Measurements from ENCODE around the gene VGLL3.

Gene VGLL3

DNA sequence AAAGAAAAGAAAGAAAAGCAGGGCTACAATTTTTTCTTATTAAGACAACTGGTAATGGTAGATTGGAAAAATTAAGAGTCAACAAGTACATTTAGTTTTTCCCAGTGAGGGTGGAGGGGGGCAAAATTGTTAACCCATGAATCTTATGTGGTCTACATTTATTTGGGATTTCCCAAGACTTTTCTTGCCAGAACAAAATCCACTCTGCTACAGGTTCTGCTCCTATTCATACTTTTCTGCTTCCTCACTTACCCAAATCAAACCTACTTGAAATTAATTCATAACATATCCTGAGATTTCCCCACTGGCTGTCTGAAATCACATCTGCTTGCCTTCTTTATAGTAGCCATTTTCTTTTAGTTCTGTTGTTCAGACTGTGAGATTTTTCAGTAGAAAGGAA is 41.1 kb downstream of the VGLL3 start:
- H3K27ac ChIP-seq = no peak overlapping the region
- TF ChIP-seq, protein P1, sequence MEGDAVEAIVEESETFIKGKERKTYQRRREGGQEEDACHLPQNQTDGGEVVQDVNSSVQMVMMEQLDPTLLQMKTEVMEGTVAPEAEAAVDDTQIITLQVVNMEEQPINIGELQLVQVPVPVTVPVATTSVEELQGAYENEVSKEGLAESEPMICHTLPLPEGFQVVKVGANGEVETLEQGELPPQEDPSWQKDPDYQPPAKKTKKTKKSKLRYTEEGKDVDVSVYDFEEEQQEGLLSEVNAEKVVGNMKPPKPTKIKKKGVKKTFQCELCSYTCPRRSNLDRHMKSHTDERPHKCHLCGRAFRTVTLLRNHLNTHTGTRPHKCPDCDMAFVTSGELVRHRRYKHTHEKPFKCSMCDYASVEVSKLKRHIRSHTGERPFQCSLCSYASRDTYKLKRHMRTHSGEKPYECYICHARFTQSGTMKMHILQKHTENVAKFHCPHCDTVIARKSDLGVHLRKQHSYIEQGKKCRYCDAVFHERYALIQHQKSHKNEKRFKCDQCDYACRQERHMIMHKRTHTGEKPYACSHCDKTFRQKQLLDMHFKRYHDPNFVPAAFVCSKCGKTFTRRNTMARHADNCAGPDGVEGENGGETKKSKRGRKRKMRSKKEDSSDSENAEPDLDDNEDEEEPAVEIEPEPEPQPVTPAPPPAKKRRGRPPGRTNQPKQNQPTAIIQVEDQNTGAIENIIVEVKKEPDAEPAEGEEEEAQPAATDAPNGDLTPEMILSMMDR (conservative IDR thresholded peaks at IDR 0.05) = no peak

DNA sequence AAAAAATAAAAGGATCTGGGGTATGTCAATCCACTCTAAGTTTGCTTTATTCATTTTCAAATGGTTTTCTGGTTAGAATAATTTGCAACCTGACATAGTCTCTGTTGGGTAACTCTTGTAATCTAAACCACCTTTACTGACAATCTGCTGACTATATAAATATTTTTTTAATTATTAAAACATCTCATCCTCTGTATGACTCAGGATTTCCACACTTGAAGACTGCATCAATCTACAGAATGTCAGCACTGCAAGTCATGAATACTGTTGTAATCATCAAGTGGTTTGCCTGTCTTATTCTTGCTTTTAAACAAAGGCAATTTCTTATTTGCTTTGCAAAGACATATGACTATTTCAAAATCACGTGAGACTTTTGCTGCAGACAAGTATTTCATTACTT is 42.1 kb downstream of the VGLL3 start:
- TF ChIP-seq, protein P1 (conservative IDR thresholded peaks at IDR 0.05) = no peak
- no peak overlapping the region for H3K27ac ChIP-seq

DNA sequence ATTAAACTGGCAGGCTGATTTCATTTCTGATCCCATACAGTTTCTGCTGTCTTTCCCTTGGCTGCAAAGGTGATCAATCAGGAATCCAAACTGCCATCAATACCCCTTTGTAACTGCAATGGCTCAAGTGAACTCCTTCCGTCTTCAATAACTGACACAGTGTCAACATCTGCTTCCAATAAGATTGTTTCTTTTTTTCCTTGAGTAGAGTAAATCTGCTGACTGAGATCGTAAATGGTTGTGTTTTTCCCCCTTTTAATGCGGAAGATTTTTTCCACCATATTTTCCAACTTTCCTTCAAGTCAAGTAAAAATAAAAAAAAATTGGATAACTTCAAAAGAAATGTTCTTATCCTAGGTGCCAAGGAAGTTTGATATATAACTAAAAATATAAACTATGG is 48.7 kb downstream of the VGLL3 start:
- no peak overlapping the region for H3K27ac ChIP-seq
- TF ChIP-seq, protein P1 (conservative IDR thresholded peaks at IDR 0.05) = no peak

DNA sequence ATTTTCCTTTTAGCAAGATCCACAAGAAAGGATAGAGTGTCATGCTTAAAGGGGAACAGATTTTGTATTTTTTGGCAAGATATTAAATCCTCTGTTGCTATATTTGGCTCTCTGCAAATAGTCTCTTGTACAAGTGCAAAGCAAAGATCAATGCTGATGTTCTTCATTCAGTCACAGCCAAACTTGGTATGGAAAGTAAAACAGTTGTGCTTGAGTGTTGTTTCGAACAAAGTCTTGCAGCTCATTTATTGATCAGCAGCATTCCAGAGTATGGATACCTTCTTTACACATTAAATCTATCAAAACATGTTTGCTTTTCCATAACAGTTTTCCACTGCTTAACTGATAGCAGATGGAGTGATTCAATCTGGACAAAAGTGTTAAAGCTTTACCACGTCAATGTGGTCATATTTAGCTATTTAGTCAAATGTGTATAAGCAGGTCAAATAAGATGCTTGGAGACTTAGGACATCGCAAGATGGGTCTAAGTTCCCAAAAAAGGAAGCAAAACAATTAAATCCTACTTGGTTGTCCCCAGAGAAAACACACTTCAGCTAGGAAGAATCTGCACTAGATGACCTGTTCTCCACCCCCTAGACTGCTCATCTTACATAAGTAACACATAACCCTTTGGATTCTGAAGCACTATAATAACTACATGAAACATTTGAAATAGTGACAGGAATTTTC is 52.4 kb downstream of the VGLL3 start:
- no peak overlapping the region for H3K27ac ChIP-seq
- TF ChIP-seq, protein P1 (conservative IDR thresholded peaks at IDR 0.05) = no peak

DNA sequence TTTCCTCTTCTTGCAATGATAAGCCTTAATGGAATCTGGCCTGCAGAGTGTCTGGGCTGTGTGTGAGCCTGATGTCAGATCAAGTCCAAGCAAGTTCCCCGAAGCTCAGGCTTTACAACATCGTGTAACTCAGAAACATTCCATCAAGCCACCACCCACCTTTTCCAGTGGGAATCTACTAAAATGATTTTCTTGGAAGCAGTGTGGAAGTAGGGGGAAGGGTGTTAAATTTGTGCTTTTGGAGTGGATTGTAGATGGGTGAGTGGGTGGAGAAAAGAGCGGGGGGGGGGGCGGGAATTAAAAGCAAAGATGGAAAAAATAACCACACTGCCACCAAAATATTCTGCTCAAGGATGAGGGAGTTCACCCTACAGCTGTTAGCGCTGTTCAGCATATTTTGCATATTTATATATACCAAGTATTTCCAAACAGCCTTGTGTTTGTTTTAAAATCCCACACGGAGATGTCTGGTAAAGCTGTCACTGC is 53.6 kb downstream of the VGLL3 start:
- TF ChIP-seq, protein P1 (conservative IDR thresholded peaks at IDR 0.05) = no peak
- H3K27ac ChIP-seq = no peak overlapping the region

DNA sequence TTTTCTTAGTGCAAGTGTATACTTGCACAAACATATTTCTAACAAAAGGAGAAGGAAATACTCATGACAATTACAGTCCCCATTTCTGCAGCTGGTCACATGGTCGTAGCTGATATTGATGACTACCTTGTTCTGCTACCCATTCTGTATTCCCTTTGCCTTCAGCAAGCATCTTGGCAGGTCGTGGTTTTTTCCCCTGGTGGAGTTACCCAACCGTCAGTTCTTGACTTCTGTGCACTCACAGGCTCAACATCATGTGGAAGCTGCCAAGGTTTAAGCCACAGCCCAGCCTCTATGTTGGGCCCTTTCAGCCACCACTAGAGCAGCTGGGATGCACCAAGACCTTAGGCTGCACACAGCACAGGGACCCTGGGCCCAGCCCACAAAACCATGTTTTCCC is 56.1 kb downstream of the VGLL3 start:
- no peak overlapping the region for H3K27ac ChIP-seq
- TF ChIP-seq, protein P1 (conservative IDR thresholded peaks at IDR 0.05) = no peak

DNA sequence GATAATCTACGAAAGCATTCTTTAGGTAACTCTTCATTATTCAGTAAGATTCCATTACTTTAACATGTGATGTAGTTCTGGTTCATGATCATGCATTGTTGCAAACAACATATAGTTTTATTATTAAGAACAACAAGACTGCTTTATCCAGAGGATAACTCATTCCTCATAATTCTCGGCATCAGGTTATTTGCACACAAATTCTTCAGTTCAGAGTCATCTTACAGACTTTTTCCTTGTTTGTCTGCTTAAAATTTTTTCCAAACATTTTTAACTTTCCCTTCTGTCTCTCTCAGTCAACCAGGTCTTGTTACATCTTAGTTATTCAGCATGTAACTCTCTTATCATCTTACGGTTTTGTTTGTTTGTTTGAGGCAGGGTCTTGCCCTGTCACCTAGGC is 60.1 kb downstream of the VGLL3 start:
- H3K27ac ChIP-seq = no peak overlapping the region
- TF ChIP-seq, protein P1 (conservative IDR thresholded peaks at IDR 0.05) = no peak

Measured in VCaP (cell line).